Measurements from ENCODE around the gene ADCY2.

ADCY2 gene

DNA sequence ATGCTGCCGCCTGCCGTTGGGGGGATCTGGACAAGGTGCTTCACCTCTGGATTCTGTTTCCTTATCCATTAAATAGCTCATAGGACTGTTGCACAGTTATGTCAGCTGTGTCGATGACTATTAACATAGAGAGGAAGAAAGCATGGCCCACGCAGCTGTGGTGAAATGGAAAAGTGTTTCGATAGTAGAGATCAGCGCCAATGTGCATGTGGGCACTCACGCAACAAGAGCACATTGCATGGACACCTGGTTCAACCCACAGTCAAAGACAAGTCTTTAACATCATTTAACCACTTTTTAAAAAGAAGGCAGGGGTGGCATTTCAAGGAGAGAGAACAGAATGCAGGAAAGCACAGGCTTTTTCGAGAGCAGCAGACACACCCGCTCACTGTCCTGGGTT lies 107.6 kb downstream of the ADCY2 start:
- Histone ChIP-seq H3K9me3 (ENCODE audit: control insufficient read depth, low read length) (no peaks in the 10 kb centered on the region), H2AK5ac (ENCODE audit: low read length, severe bottlenecking) (no peak overlapping the region), H3K4me3 (ENCODE audit: insufficient read depth in 1 of 2, low read depth in 1 of 2, low read length in 2 of 2) (no peak overlapping the region), H3K9ac (ENCODE audit: low read length) (no peak overlapping the region), H4K8ac (ENCODE audit: low read length) (no peak overlapping the region), H2BK15ac (ENCODE audit: low read depth, poor library complexity, severe bottlenecking) (no peak overlapping the region), H3K4ac (ENCODE audit: low read depth in 1 of 2, low read length in 2 of 2) (no peak overlapping the region), H3K4me1 (ENCODE audit: control insufficient read depth, insufficient read depth, low read depth, low read length) (no peaks in the 10 kb centered on the region), H3K36me3 (ENCODE audit: control insufficient read depth in 1 of 2, insufficient read depth in 2 of 2, low read depth in 1 of 2, low read length in 2 of 2) (no peaks in the 10 kb centered on the region), H3K23ac (ENCODE audit: low read length in 2 of 2) (no peak overlapping the region), H3K14ac (ENCODE audit: low read length in 2 of 2) (no peak overlapping the region), H2BK120ac (ENCODE audit: low read depth, low read length) (no peak overlapping the region), H3K79me1 (replicated peaks; ENCODE audit: low read length, poor library complexity, severe bottlenecking) (no peaks in the 10 kb centered on the region), H3K27ac (ENCODE audit: low read length, poor library complexity, severe bottlenecking) (no peak overlapping the region), H4K91ac (ENCODE audit: low read length) (no peak overlapping the region), H3K18ac (ENCODE audit: low read depth in 1 of 2, low read length in 2 of 2) (no peak overlapping the region), H2BK12ac (ENCODE audit: low read length in 2 of 2) (no peak overlapping the region), H2AFZ (ENCODE audit: low read depth, low read length) (no peak overlapping the region), H3K27me3 (ENCODE audit: control insufficient read depth in 1 of 2, insufficient read depth in 1 of 2, low read length in 2 of 2) (no peaks in the 10 kb centered on the region), H3K4me2 (ENCODE audit: low read length, poor library complexity, severe bottlenecking) (no peak overlapping the region), H2BK5ac (ENCODE audit: low read depth, low read length, poor library complexity, severe bottlenecking) (no peak overlapping the region)
- WGBS: 87% methylated on average over 8 of the region's 9 CpGs
- no peak for DNase-seq

DNA sequence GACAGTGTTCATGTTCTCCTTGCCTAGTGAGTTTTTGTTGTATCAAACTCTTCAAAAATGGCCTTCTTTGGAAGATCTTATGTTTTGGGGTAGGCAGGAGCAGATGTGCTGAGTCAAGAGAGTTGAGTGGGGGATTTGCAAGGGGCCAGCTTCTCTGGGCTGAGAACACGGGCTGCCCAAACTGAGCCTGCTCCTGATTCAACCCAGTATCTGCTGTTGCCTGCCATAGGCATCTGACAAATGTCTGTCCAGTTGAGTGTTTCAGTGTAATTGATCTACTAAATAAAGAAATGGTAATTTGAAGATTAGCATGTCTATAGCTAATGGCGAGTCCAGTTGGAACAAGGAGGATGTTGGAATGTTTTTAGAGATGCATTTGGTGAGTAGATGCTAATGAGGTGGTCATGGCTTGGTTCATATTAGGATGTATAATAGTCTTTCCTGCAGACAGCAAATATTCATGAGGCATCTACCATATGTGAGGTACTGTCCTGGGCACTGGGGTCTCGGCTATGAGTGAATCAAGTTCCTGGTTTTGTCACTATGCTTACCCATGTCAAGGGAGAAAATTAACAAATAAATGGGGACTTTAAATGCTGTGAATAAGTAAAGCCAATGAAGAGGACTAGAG lies 119.5 kb downstream of the ADCY2 start:
- no peak overlapping the region for H2BK120ac ChIP-seq (ENCODE audit: low read depth, low read length)
- no peak overlapping the region for H3K4me3 ChIP-seq (ENCODE audit: insufficient read depth in 1 of 2, low read depth in 1 of 2, low read length in 2 of 2)
- H3K23ac ChIP-seq (ENCODE audit: low read length in 2 of 2): no peak overlapping the region
- H2BK15ac ChIP-seq (ENCODE audit: low read depth, poor library complexity, severe bottlenecking): no peak overlapping the region
- no peak overlapping the region for H3K18ac ChIP-seq (ENCODE audit: low read depth in 1 of 2, low read length in 2 of 2)
- H4K91ac ChIP-seq (ENCODE audit: low read length): no peak overlapping the region
- H3K4ac ChIP-seq (ENCODE audit: low read depth in 1 of 2, low read length in 2 of 2): no peak overlapping the region
- no peak overlapping the region for H2AFZ ChIP-seq (ENCODE audit: low read depth, low read length)
- 49% methylated on average over 3 of the region's 3 CpGs for WGBS
- H3K27me3 ChIP-seq (ENCODE audit: control insufficient read depth in 1 of 2, insufficient read depth in 1 of 2, low read length in 2 of 2): no peaks in the 10 kb centered on the region
- H3K4me1 ChIP-seq (ENCODE audit: control insufficient read depth, insufficient read depth, low read depth, low read length): no peaks in the 10 kb centered on the region
- no peak overlapping the region for H3K9ac ChIP-seq (ENCODE audit: low read length)
- H2BK12ac ChIP-seq (ENCODE audit: low read length in 2 of 2): no peak overlapping the region
- H3K9me3 ChIP-seq (ENCODE audit: control insufficient read depth, low read length): no peaks in the 10 kb centered on the region
- no peak overlapping the region for H3K4me2 ChIP-seq (ENCODE audit: low read length, poor library complexity, severe bottlenecking)
- H3K14ac ChIP-seq (ENCODE audit: low read length in 2 of 2): no peak overlapping the region
- H2AK5ac ChIP-seq (ENCODE audit: low read length, severe bottlenecking): no peak overlapping the region
- no peaks in the 10 kb centered on the region for H3K36me3 ChIP-seq (ENCODE audit: control insufficient read depth in 1 of 2, insufficient read depth in 2 of 2, low read depth in 1 of 2, low read length in 2 of 2)
- H3K79me1 ChIP-seq (replicated peaks; ENCODE audit: low read length, poor library complexity, severe bottlenecking): no peaks in the 10 kb centered on the region
- no peak overlapping the region for H4K8ac ChIP-seq (ENCODE audit: low read length)
- no peak overlapping the region for H3K27ac ChIP-seq (ENCODE audit: low read length, poor library complexity, severe bottlenecking)
- DNase-seq: no peak
- H2BK5ac ChIP-seq (ENCODE audit: low read depth, low read length, poor library complexity, severe bottlenecking): no peak overlapping the region

DNA sequence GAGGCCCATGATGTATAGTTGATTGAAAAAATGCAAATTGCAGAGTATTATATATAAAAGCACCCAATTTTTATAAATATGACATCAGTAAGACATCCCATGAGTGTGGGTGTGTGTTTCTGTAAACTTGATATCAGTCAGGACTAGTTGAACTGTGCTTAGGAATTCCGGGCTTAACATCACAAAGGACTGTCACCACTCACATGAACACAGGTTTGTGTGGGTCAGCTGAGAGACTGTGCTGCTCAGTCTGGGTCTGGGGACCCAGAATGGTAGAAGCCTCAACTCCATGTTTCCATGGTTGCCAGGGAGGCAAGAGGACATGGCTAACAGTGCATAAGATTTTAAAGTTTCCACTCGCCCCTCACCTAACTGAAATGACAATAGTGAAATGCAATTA lies 120.3 kb downstream of the ADCY2 start:
- Histone ChIP-seq H3K36me3 (ENCODE audit: control insufficient read depth in 1 of 2, insufficient read depth in 2 of 2, low read depth in 1 of 2, low read length in 2 of 2) (no peaks in the 10 kb centered on the region), H2AK5ac (ENCODE audit: low read length, severe bottlenecking) (no peak overlapping the region), H4K8ac (ENCODE audit: low read length) (no peak overlapping the region), H2BK120ac (ENCODE audit: low read depth, low read length) (no peak overlapping the region), H3K4ac (ENCODE audit: low read depth in 1 of 2, low read length in 2 of 2) (no peak overlapping the region), H2BK12ac (ENCODE audit: low read length in 2 of 2) (no peak overlapping the region), H2BK15ac (ENCODE audit: low read depth, poor library complexity, severe bottlenecking) (no peak overlapping the region), H3K9ac (ENCODE audit: low read length) (no peak overlapping the region), H3K79me1 (replicated peaks; ENCODE audit: low read length, poor library complexity, severe bottlenecking) (no peaks in the 10 kb centered on the region), H2BK5ac (ENCODE audit: low read depth, low read length, poor library complexity, severe bottlenecking) (no peak overlapping the region), H3K14ac (ENCODE audit: low read length in 2 of 2) (no peak overlapping the region), H3K4me2 (ENCODE audit: low read length, poor library complexity, severe bottlenecking) (no peak overlapping the region), H3K27ac (ENCODE audit: low read length, poor library complexity, severe bottlenecking) (no peak overlapping the region), H3K4me1 (ENCODE audit: control insufficient read depth, insufficient read depth, low read depth, low read length) (no peaks in the 10 kb centered on the region), H3K18ac (ENCODE audit: low read depth in 1 of 2, low read length in 2 of 2) (no peak overlapping the region), H3K27me3 (ENCODE audit: control insufficient read depth in 1 of 2, insufficient read depth in 1 of 2, low read length in 2 of 2) (no peaks in the 10 kb centered on the region), H4K91ac (ENCODE audit: low read length) (no peak overlapping the region), H3K23ac (ENCODE audit: low read length in 2 of 2) (no peak overlapping the region), H3K9me3 (ENCODE audit: control insufficient read depth, low read length) (no peaks in the 10 kb centered on the region), H2AFZ (ENCODE audit: low read depth, low read length) (no peak overlapping the region), H3K4me3 (ENCODE audit: insufficient read depth in 1 of 2, low read depth in 1 of 2, low read length in 2 of 2) (no peak overlapping the region)
- DNase-seq: no peak
- WGBS: 100% methylated on average over 1 of the region's 2 CpGs

DNA sequence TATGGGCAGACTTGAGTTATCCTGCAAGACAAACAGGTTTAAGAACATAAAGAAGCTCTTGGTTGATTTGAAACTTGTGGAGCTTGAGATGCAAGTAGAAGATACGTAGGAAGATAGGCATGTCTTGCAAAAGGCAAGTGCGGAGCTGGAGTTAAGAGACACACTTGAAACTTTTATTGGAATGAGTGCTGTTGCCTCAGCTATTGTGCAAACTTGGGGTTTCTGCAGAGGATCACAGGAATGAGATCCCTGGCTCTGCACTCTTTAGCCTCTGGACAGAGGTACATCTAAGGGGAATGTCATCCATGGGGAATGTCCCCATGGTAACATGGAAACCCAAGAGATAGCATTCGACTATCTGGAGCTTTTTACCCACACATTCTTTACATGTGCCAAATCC lies 121.1 kb downstream of the ADCY2 start:
- Histone ChIP-seq H2AFZ (ENCODE audit: low read depth, low read length) (no peak overlapping the region), H3K27ac (ENCODE audit: low read length, poor library complexity, severe bottlenecking) (no peak overlapping the region), H4K8ac (ENCODE audit: low read length) (no peak overlapping the region), H3K36me3 (ENCODE audit: control insufficient read depth in 1 of 2, insufficient read depth in 2 of 2, low read depth in 1 of 2, low read length in 2 of 2) (no peaks in the 10 kb centered on the region), H3K14ac (ENCODE audit: low read length in 2 of 2) (no peak overlapping the region), H3K18ac (ENCODE audit: low read depth in 1 of 2, low read length in 2 of 2) (no peak overlapping the region), H3K4me3 (ENCODE audit: insufficient read depth in 1 of 2, low read depth in 1 of 2, low read length in 2 of 2) (no peak overlapping the region), H3K79me1 (replicated peaks; ENCODE audit: low read length, poor library complexity, severe bottlenecking) (no peaks in the 10 kb centered on the region), H2BK12ac (ENCODE audit: low read length in 2 of 2) (no peak overlapping the region), H2BK15ac (ENCODE audit: low read depth, poor library complexity, severe bottlenecking) (no peak overlapping the region), H3K9ac (ENCODE audit: low read length) (no peak overlapping the region), H2AK5ac (ENCODE audit: low read length, severe bottlenecking) (no peak overlapping the region), H2BK5ac (ENCODE audit: low read depth, low read length, poor library complexity, severe bottlenecking) (no peak overlapping the region), H3K23ac (ENCODE audit: low read length in 2 of 2) (no peak overlapping the region), H4K91ac (ENCODE audit: low read length) (no peak overlapping the region), H3K9me3 (ENCODE audit: control insufficient read depth, low read length) (no peaks in the 10 kb centered on the region), H3K4me1 (ENCODE audit: control insufficient read depth, insufficient read depth, low read depth, low read length) (no peaks in the 10 kb centered on the region), H2BK120ac (ENCODE audit: low read depth, low read length) (no peak overlapping the region), H3K4me2 (ENCODE audit: low read length, poor library complexity, severe bottlenecking) (no peak overlapping the region), H3K4ac (ENCODE audit: low read depth in 1 of 2, low read length in 2 of 2) (no peak overlapping the region), H3K27me3 (ENCODE audit: control insufficient read depth in 1 of 2, insufficient read depth in 1 of 2, low read length in 2 of 2) (no peaks in the 10 kb centered on the region)
- DNase-seq: no peak
- WGBS: 56% methylated on average over 3 of the region's 3 CpGs
